Measurements from ENCODE around the gene BMS1. TPM values are rescaled to one million over a fixed set of nuclear protein-coding genes. Genes with fewer than 3 reads are reported as not detected.

The BMS1 gene
- total and polyA plus RNA-seq, 10 of the 15 experiments (the other 5 are each of a cell fraction or from before 2014, with no cell fraction given), result 7.6 to 33.6 (median 21.0) TPM

- no peak for TF ChIP-seq EZH2 (IDR thresholded peaks at IDR 0.05; ENCODE audit: borderline replicate concordance, control insufficient read depth, low read depth, low read length)
- TF ChIP-seq ZZZ3 (IDR thresholded peaks at IDR 0.05; ENCODE audit: control insufficient read depth, insufficient read length, low read depth), result peak; percentile 78
- TF ChIP-seq CHD2 (IDR thresholded peaks at IDR 0.05; ENCODE audit: borderline replicate concordance, low read depth, low read length), result peak; percentile 79
- TF ChIP-seq HDAC2 (IDR thresholded peaks at IDR 0.05), result no peak
- peak; percentile 95 for TF ChIP-seq MXI1 (IDR thresholded peaks at IDR 0.05; ENCODE audit: low read depth, low read length)
- peak; percentile 93; the same call in 1 of the 2 replicates for TF ChIP-seq WRNIP1 (IDR thresholded peaks at IDR 0.05; ENCODE audit: borderline replicate concordance, low read depth, low read length)
- TF ChIP-seq KAT2A (conservative IDR thresholded peaks at IDR 0.05; ENCODE audit: control insufficient read depth, low read depth, low read length), result no peak
- TF ChIP-seq CBFB (IDR thresholded peaks at IDR 0.05; ENCODE audit: low read depth), result peak; percentile 91
- TF ChIP-seq REST (IDR thresholded peaks at IDR 0.05; ENCODE audit: low read depth, low read length), result peak; percentile 44; the same call in 1 of the 2 replicates
- peak; percentile 92 for TF ChIP-seq SIN3A (IDR thresholded peaks at IDR 0.05; ENCODE audit: low read depth, low read length)
- TF ChIP-seq YBX1 (IDR thresholded peaks at IDR 0.05), result no peak
- TF ChIP-seq NBN (IDR thresholded peaks at IDR 0.05), result peak; percentile 96
- peak; percentile 79; the same call in 1 of the 2 replicates for TF ChIP-seq MAX (IDR thresholded peaks at IDR 0.05; ENCODE audit: low read depth, low read length)
- TF ChIP-seq RB1 (IDR thresholded peaks at IDR 0.05; ENCODE audit: borderline replicate concordance), result peak; percentile 96
- TF ChIP-seq BRCA1 (IDR thresholded peaks at IDR 0.05; ENCODE audit: low read depth, low read length), result no peak
- TF ChIP-seq CEBPB (IDR thresholded peaks at IDR 0.05; ENCODE audit: borderline replicate concordance in 1 of 2, low read depth in 2 of 2, low read length in 2 of 2), result 0 out of 4 replicates have a peak, but pooled peaks of 1 of the 2 experiments have one; percentile 24
- no peak for TF ChIP-seq CHD4 (IDR thresholded peaks at IDR 0.05)
- no peak for TF ChIP-seq SUZ12 (IDR thresholded peaks at IDR 0.05; ENCODE audit: unreplicated experiment)
- no peak for TF ChIP-seq NFIC (IDR thresholded peaks at IDR 0.05; ENCODE audit: low read depth, low read length)
- no peak for TF ChIP-seq RAD21 (IDR thresholded peaks at IDR 0.05; ENCODE audit: insufficient read depth, low read depth, low read length)
- peak; percentile 43; the same call in 1 of the 2 replicates for TF ChIP-seq RFX5 (IDR thresholded peaks at IDR 0.05; ENCODE audit: low read depth, low read length)
- TF ChIP-seq EED (IDR thresholded peaks at IDR 0.05; ENCODE audit: low read depth), result peak; percentile 35; the same call in 1 of the 2 replicates
- no peak for TF ChIP-seq FOS (IDR thresholded peaks at IDR 0.05; ENCODE audit: borderline replicate concordance, extremely low read depth, insufficient read length)
- TF ChIP-seq BCL3 (IDR thresholded peaks at IDR 0.05; ENCODE audit: borderline replicate concordance, insufficient read depth, low read depth, low read length, poor library complexity, severe bottlenecking), result no peak
These were observed at the start of gene BMS1 (continued) for GRCh38 chr10:42782446-42783180.
